Nephron progenitor cell (in vitro differentiated cells): ENCODE data around the gene ARID1A.
"Not testable (repeated sequence)": the region's sequence is repeated elsewhere in the genome, so short reads cannot be mapped to it uniquely, and the experiment has no call there.

Source experiments
- DNase-seq: peaks from one replicate; pipeline ENCODE4 v3.0.0; 2021
- H3K27ac Mint-ChIP-seq: 2 replicates; pipeline ENCODE4 v1.8.0; 2021; ENCODE audit warnings: mild to moderate bottlenecking, moderate library complexity, mixed read lengths
- H3K27me3 Mint-ChIP-seq: 2 replicates; pipeline ENCODE4 v1.8.0; 2021; ENCODE audit warnings: mild to moderate bottlenecking, low read depth, mixed read lengths; ENCODE audit not compliant: poor library complexity
- H3K36me3 Mint-ChIP-seq: 2 replicates; pipeline ENCODE4 v1.8.0; 2021; ENCODE audit warnings: low read depth, mixed read lengths
- H3K4me1 Mint-ChIP-seq: 2 replicates; pipeline ENCODE4 v1.8.0; 2021; ENCODE audit warnings: mixed read lengths
- H3K4me3 Mint-ChIP-seq: 2 replicates; pipeline ENCODE4 v1.8.0; 2021; ENCODE audit warnings: mild to moderate bottlenecking, moderate library complexity, mixed read lengths
- H3K9me3 Mint-ChIP-seq: 2 replicates; pipeline ENCODE4 v1.8.0; 2021; ENCODE audit warnings: mild to moderate bottlenecking, moderate library complexity, mixed read lengths
- CTCF ChIP-seq: fragments of 200-600 bp; sonication (generic); IDR thresholded peaks from 2 replicates; pipeline ENCODE4 v1.5.0; 2021; ENCODE audit warnings: antibody characterized with exemption

ARID1A gene

GRCh38 chr1:26695356-26696118 lies at the start of gene ARID1A:
ARID1A (plus strand) TSS chr1:26696015; CDS start chr1:26696404, 389 bp downstream.
- TF ChIP-seq CTCF, result no peak
- peaks cover 5% of the 10 kb centered on the region for H3K9me3 Mint-ChIP-seq
- peaks cover 38% of the 10 kb centered on the region for H3K4me1 Mint-ChIP-seq
- peak within 1 kb of the TSS; percentile 88 for H3K4me3 Mint-ChIP-seq
- peak; percentile 95 for DNase-seq
- peak within 1 kb of the TSS; percentile 100 for H3K27ac Mint-ChIP-seq
- H3K36me3 Mint-ChIP-seq, result no peaks in the 10 kb centered on the region
- H3K27me3 Mint-ChIP-seq, result no peaks in the 10 kb centered on the region

- Mint-ChIP-seq H3K36me3 (no peaks in the 10 kb centered on the region), H3K4me3 (no peak overlapping the region), H3K27me3 (peaks cover 9% of the 10 kb centered on the region), H3K9me3 (no peaks in the 10 kb centered on the region), H3K4me1 (no peaks in the 10 kb centered on the region), H3K27ac (no peak overlapping the region)
- no peak for DNase-seq
- TF ChIP-seq CTCF, result no peak
Measured at GRCh38 chr1:26664802-26665201, 31.0 kb upstream of the ARID1A start.

DNA sequence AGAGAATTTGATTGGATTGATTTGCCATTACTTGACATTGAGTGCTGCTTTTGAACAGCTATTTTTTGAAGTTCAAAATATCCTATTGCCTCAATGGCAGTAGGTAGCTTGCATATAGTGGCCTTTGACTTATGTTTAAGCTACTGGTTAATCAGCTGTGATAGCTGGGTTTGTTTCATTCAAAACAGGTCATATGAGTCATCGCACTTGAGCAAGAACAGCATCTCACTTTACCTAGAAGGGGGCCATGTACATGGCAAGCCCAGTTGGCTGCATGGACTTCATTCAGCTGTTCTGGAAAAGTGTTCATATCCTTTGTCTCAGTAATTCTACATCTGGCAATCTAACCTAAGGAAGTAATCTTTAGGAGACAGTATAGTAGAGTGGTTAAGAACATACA lies 29.0 kb upstream of the ARID1A start:
- no peak overlapping the region for H3K4me3 Mint-ChIP-seq
- H3K27ac Mint-ChIP-seq, result no peak overlapping the region
- no peaks in the 10 kb centered on the region for H3K36me3 Mint-ChIP-seq
- no peak for TF ChIP-seq CTCF
- peaks cover 5% of the 10 kb centered on the region for H3K27me3 Mint-ChIP-seq
- H3K9me3 Mint-ChIP-seq, result no peaks in the 10 kb centered on the region
- no peak for DNase-seq
- no peaks in the 10 kb centered on the region for H3K4me1 Mint-ChIP-seq

DNA sequence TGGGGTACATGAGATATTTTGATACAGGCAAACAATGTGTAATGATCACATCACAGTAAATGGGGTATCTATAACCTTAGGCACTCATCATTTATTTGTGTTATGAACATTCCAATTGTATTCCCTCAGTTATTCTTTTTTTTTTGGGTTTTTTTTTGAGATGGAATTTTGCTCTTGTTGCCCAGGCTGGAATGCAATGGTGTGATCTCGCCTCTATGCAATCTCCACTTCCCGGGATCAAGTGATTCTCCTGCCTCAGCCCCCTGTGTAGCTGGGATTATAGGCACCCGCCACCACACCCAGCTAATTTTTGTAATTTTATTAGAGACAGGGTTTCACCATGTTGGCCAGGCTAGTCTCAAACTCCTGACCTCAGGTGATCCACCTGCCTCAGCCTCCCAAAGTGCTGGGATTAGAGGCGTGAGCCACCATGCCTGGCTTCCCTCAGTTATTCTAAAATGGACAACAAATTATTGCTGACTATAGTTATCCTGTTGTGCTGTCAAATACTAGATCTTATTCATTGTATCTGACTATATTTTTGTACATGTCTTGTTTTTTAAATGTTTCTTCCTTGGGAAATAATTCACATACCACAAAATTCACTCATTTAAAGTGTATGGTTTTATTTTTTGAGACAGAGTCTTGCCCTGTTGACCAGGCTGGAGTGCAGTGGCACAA lies 27.6 kb upstream of the ARID1A start:
- not testable (repeated sequence) for H3K36me3 Mint-ChIP-seq, H3K4me3 Mint-ChIP-seq, DNase-seq, H3K27ac Mint-ChIP-seq, H3K9me3 Mint-ChIP-seq, H3K4me1 Mint-ChIP-seq, H3K27me3 Mint-ChIP-seq

DNA sequence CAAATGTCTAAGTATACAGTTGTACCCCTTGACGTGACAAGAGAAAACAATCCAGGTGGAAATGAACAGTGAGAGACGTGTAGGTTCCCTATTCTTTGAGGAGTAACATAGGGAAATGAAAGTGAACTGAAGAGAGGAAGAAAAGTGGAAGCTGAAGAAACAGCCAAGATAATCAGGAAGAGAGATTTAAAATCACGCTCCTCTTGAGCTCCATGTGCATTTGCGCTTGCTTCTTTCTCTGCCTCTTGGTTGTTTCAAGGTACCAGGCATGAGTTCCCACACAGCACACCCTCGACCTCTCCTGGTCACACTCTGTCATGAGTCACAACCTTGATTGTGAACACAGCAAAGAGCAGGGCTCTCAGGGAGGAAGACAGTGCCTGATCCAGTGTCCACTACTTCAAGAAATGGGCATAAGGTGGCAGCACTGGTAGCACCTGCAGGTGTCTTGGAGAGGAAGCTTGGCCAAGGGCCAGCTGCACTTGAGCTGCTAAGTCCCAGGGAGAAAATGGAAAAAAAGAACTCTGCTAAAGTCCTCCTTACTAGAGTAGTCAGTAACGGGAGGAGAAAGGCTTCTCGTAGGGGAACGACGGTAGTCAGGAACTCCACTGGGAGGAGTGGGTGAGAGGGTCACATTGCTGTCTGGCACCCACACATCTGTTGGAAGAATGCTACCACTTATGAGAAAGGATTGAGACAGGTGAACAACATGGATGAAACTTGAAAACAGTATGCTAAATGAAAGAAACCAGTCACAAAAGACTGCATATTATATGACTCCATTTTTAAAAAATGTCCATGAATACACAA lies 18.3 kb upstream of the ARID1A start:
- Mint-ChIP-seq H3K27ac (peak overlapping the region; percentile 29), H3K27me3 (peaks cover 12% of the 10 kb centered on the region), H3K4me3 (no peak overlapping the region), H3K36me3 (no peaks in the 10 kb centered on the region), H3K4me1 (peaks cover 16% of the 10 kb centered on the region), H3K9me3 (no peaks in the 10 kb centered on the region)
- peak; percentile 31 for TF ChIP-seq CTCF
- DNase-seq, result peak; percentile 24
